GM19467 (cell line): ENCODE results near the gene CDK15.

Experiments
- ATAC-seq: cut with Tn5 transposase; IDR thresholded peaks from one replicate; pipeline ENCODE4 v1.9.1; 2021; ENCODE audit warnings: mild to moderate bottlenecking, moderate library complexity; ENCODE audit not compliant: unreplicated experiment

Gene CDK15

GRCh38 chr2:201904538-201905420 is 98.4 kb downstream of the CDK15 start:
- ATAC-seq = peak; percentile 90

- ATAC-seq = no peak
Observed at GRCh38 chr2:201906777-201907562, 100.6 kb downstream of the CDK15 start.

- ATAC-seq = no peak
Observed at GRCh38 chr2:201907563-201907881, 101.2 kb downstream of the CDK15 start.

- no peak for ATAC-seq
Observed at GRCh38 chr2:201908901-201909300, 102.6 kb downstream of the CDK15 start.

- ATAC-seq = no peak
Observed at GRCh38 chr2:201909348-201909747, 103.0 kb downstream of the CDK15 start.

- ATAC-seq = no peak
Observed at GRCh38 chr2:201909961-201910361, 103.6 kb downstream of the CDK15 start.

GRCh38 chr2:201911372-201911771 is 105.0 kb downstream of the CDK15 start:
- ATAC-seq = no peak

- ATAC-seq = no peak
Observed at GRCh38 chr2:201913201-201913600, 106.9 kb downstream of the CDK15 start.

GRCh38 chr2:201915446-201915845 is 109.1 kb downstream of the CDK15 start:
- no peak for ATAC-seq

- ATAC-seq = no peak
Observed at GRCh38 chr2:201916565-201916964, 110.2 kb downstream of the CDK15 start.

GRCh38 chr2:201918616-201919307 is 112.4 kb downstream of the CDK15 start:
- ATAC-seq = no peak

- no peak for ATAC-seq
Observed at GRCh38 chr2:201919308-201919634, 112.9 kb downstream of the CDK15 start.

GRCh38 chr2:201923436-201924328 is 117.3 kb downstream of the CDK15 start:
- ATAC-seq = no peak

- no peak for ATAC-seq
Observed at GRCh38 chr2:201924453-201924852, 118.1 kb downstream of the CDK15 start.

GRCh38 chr2:201925056-201925455 is 118.7 kb downstream of the CDK15 start:
- ATAC-seq = no peak

- no peak for ATAC-seq
Observed at GRCh38 chr2:201926067-201926466, 119.7 kb downstream of the CDK15 start.

GRCh38 chr2:201928363-201928762 is 122.0 kb downstream of the CDK15 start:
- no peak for ATAC-seq

- ATAC-seq = no peak
Observed at GRCh38 chr2:201929281-201930026, 123.1 kb downstream of the CDK15 start.

GRCh38 chr2:201930043-201930442 is 123.7 kb downstream of the CDK15 start:
- no peak for ATAC-seq

- ATAC-seq = no peak
Observed at GRCh38 chr2:201930831-201931230, 124.5 kb downstream of the CDK15 start.
